ENCODE measurements around the gene PCYT2. TPM values are rescaled to one million over a fixed set of nuclear protein-coding genes. Genes with fewer than 3 reads are reported as not detected.

Gene PCYT2
- total and polyA plus RNA-seq, 2 donors (not counting 3 experiments of a cell fraction or from before 2014, with no cell fraction given): 52.0 to 57.1 TPM

GRCh38 chr17:81951785-81952684 lies 40.8 kb upstream of the PCYT2 start:
- dilution Hi-C loops (cut with MboI; ENCODE audit: extremely low pct_ligation_motif_present, low sequenced_read_pairs): no loop called here
- CTCF ChIA-PET: interaction anchor here (1.4 kb wide), 1 partner anchor 25 kb away, joined by 3 read pairs; the partner anchor contains the start of gene MAFG
- no peak for FAIRE-seq

GRCh38 chr17:81950501-81950900 lies 39.3 kb upstream of the PCYT2 start:
- H3K9me1 ChIP-seq (replicated peaks; ENCODE audit: control insufficient read depth, extremely low read depth, insufficient read depth, low read length): no peaks in the 10 kb centered on the region
- intact Hi-C loops (cut with micrococcal nuclease) (no loop called here), dilution Hi-C loops (cut with MboI; ENCODE audit: extremely low pct_ligation_motif_present, low sequenced_read_pairs) (no loop called here)
- FAIRE-seq (no peak), DNase-seq (ENCODE audit: low read depth, low spot score) (no peak)
- H3K27ac ChIP-seq (ENCODE audit: insufficient read depth, low read depth, low read length): no peak overlapping the region
- BruUV-seq (replicated peaks): no TSS peak
- no peak overlapping the region for H3K4me2 ChIP-seq (ENCODE audit: insufficient read depth, low read length)
- POLR2A ChIA-PET: interaction anchor here (0.5 kb wide), 1 partner anchor 92 kb away, joined by 3 read pairs; no protein-coding TSS in a partner anchor
- TF ChIP-seq POLR2AphosphoS5 (IDR thresholded peaks at IDR 0.05; ENCODE audit: insufficient read depth, low read depth, low read length): no peak
- no peak for TF ChIP-seq MAX (IDR thresholded peaks at IDR 0.05; ENCODE audit: insufficient read depth, insufficient read length)
- TF ChIP-seq POLR2A (IDR thresholded peaks at IDR 0.05; ENCODE audit: low read depth, low read length): no peak
- no peak for TF ChIP-seq FOS (IDR thresholded peaks at IDR 0.05; ENCODE audit: borderline replicate concordance, insufficient read depth, low read length)
- TF ChIP-seq CTCF (IDR thresholded peaks at IDR 0.05; ENCODE audit: extremely low read depth in 1 of 2, insufficient read depth in 1 of 2, low read depth in 1 of 2, low read length in 2 of 2): no peak
- TF ChIP-seq MYC (IDR thresholded peaks at IDR 0.05; ENCODE audit: low read depth, low read length): no peak
- TF ChIP-seq EZH2 (IDR thresholded peaks at IDR 0.05; ENCODE audit: borderline replicate concordance, low read depth, low read length, severe bottlenecking): no peak
- TF ChIP-seq GATA2 (IDR thresholded peaks at IDR 0.05; ENCODE audit: insufficient read depth, insufficient read length, low read depth, low read length): no peak
- TF ChIP-seq JUN (IDR thresholded peaks at IDR 0.05; ENCODE audit: borderline replicate concordance, insufficient read depth, insufficient read length, low read depth): no peak
- no peak overlapping the region for H3K4me3 ChIP-seq (replicated peaks in 1 of 3; ENCODE audit: insufficient read depth in 1 of 3, low read depth in 1 of 3, low read length in 3 of 3)
- no peak overlapping the region for H3K9ac ChIP-seq (replicated peaks; ENCODE audit: extremely low read depth, insufficient read depth, low read length)
- no peaks in the 10 kb centered on the region for H3K36me3 ChIP-seq (ENCODE audit: control insufficient read depth in 2 of 2, extremely low read depth in 1 of 2, insufficient read depth in 2 of 2, low read length in 2 of 2)
- H3K9me3 ChIP-seq (replicated peaks; ENCODE audit: control insufficient read depth, insufficient read depth, low read length): no peaks in the 10 kb centered on the region
- H2AFZ ChIP-seq (ENCODE audit: low read depth, low read length): no peak overlapping the region
- no peaks in the 10 kb centered on the region for H4K20me1 ChIP-seq (replicated peaks; ENCODE audit: control insufficient read depth, extremely low read depth, insufficient read depth, low read length)
- no peaks in the 10 kb centered on the region for H3K4me1 ChIP-seq (ENCODE audit: control insufficient read depth, extremely low read depth, insufficient read depth, low read length)
- CTCF ChIA-PET: interaction anchor here (4.2 kb wide), 1 partner anchor 9 kb away, joined by 33 read pairs; no protein-coding TSS in a partner anchor
- H3K27me3 ChIP-seq (ENCODE audit: control insufficient read depth in 2 of 2, insufficient read depth in 2 of 2, low read length in 2 of 2): no peaks in the 10 kb centered on the region
- H3K79me2 ChIP-seq (ENCODE audit: control insufficient read depth, insufficient read depth, low read length): no peaks in the 10 kb centered on the region

More at GRCh38 chr17:81951785-81952684, 40.8 kb upstream of the PCYT2 start:
- no peak overlapping the region for H3K4me3 ChIP-seq (replicated peaks in 1 of 3; ENCODE audit: insufficient read depth in 1 of 3, low read depth in 1 of 3, low read length in 3 of 3)
- no peak overlapping the region for H3K4me2 ChIP-seq (ENCODE audit: insufficient read depth, low read length)
- H3K9me1 ChIP-seq (replicated peaks; ENCODE audit: control insufficient read depth, extremely low read depth, insufficient read depth, low read length): no peaks in the 10 kb centered on the region
- H3K79me2 ChIP-seq (ENCODE audit: control insufficient read depth, insufficient read depth, low read length): no peaks in the 10 kb centered on the region
- no peaks in the 10 kb centered on the region for H4K20me1 ChIP-seq (replicated peaks; ENCODE audit: control insufficient read depth, extremely low read depth, insufficient read depth, low read length)
- H3K27me3 ChIP-seq (ENCODE audit: control insufficient read depth in 2 of 2, insufficient read depth in 2 of 2, low read length in 2 of 2): no peaks in the 10 kb centered on the region
- BruUV-seq (replicated peaks): no TSS peak
- H3K9ac ChIP-seq (replicated peaks; ENCODE audit: extremely low read depth, insufficient read depth, low read length): no peak overlapping the region
- intact Hi-C loops (cut with micrococcal nuclease): no loop called here
- H3K27ac ChIP-seq (ENCODE audit: insufficient read depth, low read depth, low read length): no peak overlapping the region
- no peaks in the 10 kb centered on the region for H3K36me3 ChIP-seq (ENCODE audit: control insufficient read depth in 2 of 2, extremely low read depth in 1 of 2, insufficient read depth in 2 of 2, low read length in 2 of 2)
- no peaks in the 10 kb centered on the region for H3K9me3 ChIP-seq (replicated peaks; ENCODE audit: control insufficient read depth, insufficient read depth, low read length)
- no peak for DNase-seq (ENCODE audit: low read depth, low spot score)
- no peak for TF ChIP-seq MYC (IDR thresholded peaks at IDR 0.05; ENCODE audit: low read depth, low read length)
- TF ChIP-seq GATA2 (IDR thresholded peaks at IDR 0.05; ENCODE audit: insufficient read depth, insufficient read length, low read depth, low read length): no peak
- TF ChIP-seq POLR2A (IDR thresholded peaks at IDR 0.05; ENCODE audit: low read depth, low read length): no peak
- no peak overlapping the region for H2AFZ ChIP-seq (ENCODE audit: low read depth, low read length)
- POLR2A ChIA-PET: no interaction called here
- H3K4me1 ChIP-seq (ENCODE audit: control insufficient read depth, extremely low read depth, insufficient read depth, low read length): no peaks in the 10 kb centered on the region

Data from endothelial cell of umbilical vein (primary cell).